GM12878 (cell line): ENCODE measurements around the gene TNKS2. TPM values are rescaled to one million over a fixed set of nuclear protein-coding genes. Genes with fewer than 3 reads are reported as not detected.

Experiments
- ATAC-seq: fragments of 200-7000 bp; cut with Tn5 transposase; 3 replicates; pipeline ENCODE4 v1.9.1; 2020; ENCODE audit warnings: mild to moderate bottlenecking, moderate library complexity
- BruUV-seq: library from RNA; stranded (reverse); fragments of 400-500 nt; replicated peaks from 2 replicates; lab custom pipeline; 2021; lab: Mats Ljungman, UMichigan
- CTCF ChIA-PET: fragments of 300-600 bp; sonication (Branson Sonifier 250); formaldehyde crosslinking; extraction: SDS; loops from one replicate; lab custom pipeline; 2021; ENCODE audit warnings: inconsistent platforms; lab: Yijun Ruan, JAX
- POLR2A ChIA-PET: fragments of 350-600 bp; formaldehyde crosslinking; extraction: SDS; loops from one replicate; lab custom pipeline; 2021; ENCODE audit warnings: inconsistent platforms; lab: Charles Lee
- RAD21 ChIA-PET: fragments of 300-600 bp; sonication (Branson Sonifier 250); formaldehyde crosslinking; loops from one replicate; lab custom pipeline; 2023; ENCODE audit warnings: antibody characterized with exemption; ENCODE audit not compliant: unreplicated experiment; lab: Charles Lee
- SMC1A ChIA-PET: fragments of 300-600 bp; sonication (Branson Sonifier 250); formaldehyde crosslinking; loops from one replicate; lab custom pipeline; 2023; ENCODE audit not compliant: unreplicated experiment, uncharacterized antibody; lab: Charles Lee
- DNase-seq: peaks from one replicate; pipeline ENCODE4 v3.0.0-alpha.2; 2011; ENCODE audit warnings: low read depth, low spot score
- FAIRE-seq: peaks from 3 replicates; lab custom pipeline; 2011; peaks lifted over from hg19 to GRCh38; lab: Jason Lieb, UNC
- H2AFZ ChIP-seq: 2 replicates; pipeline ENCODE4 v1.6.0; 2011; ENCODE audit warnings: low read depth, low read length, control low read depth; ENCODE audit not compliant: control insufficient read depth
- H3K27ac ChIP-seq: 2 replicates; pipeline ENCODE4 v1.5.1; 2011; ENCODE audit warnings: control low read depth; ENCODE audit not compliant: control insufficient read depth, insufficient read depth
- H3K27me3 ChIP-seq, 2 experiments: replicated peaks in 1 of 2; 2 replicates each; pipeline versions ENCODE4 v1.6.0 to v1.6.1; 2011; ENCODE audit warnings: low read length in 1 of 2; ENCODE audit not compliant: control insufficient read depth in 2 of 2, insufficient read depth in 2 of 2
- H3K36me3 ChIP-seq, 2 experiments: 2 replicates each; pipeline ENCODE4 v1.5.1; 2011; ENCODE audit warnings: low read length in 1 of 2; ENCODE audit not compliant: control insufficient read depth in 2 of 2, insufficient read depth in 2 of 2
- H3K4me1 ChIP-seq: 2 replicates; pipeline ENCODE4 v1.6.1; 2011; ENCODE audit warnings: mild to moderate bottlenecking, low read length, moderate library complexity, mixed read lengths; ENCODE audit not compliant: control insufficient read depth, insufficient read depth
- H3K4me2 ChIP-seq: 2 replicates; pipeline ENCODE4 v1.6.0; 2011; ENCODE audit warnings: control low read depth; ENCODE audit not compliant: control insufficient read depth, insufficient read depth
- H3K4me3 ChIP-seq: fragments of 200-600 bp; sonication (generic); 2 replicates; pipeline ENCODE4 v1.5.1; 2016
- H3K79me2 ChIP-seq: 2 replicates; pipeline ENCODE4 v1.6.0; 2011; ENCODE audit warnings: low read length; ENCODE audit not compliant: control insufficient read depth, insufficient read depth
- H3K9ac ChIP-seq: 2 replicates; pipeline ENCODE4 v1.8.0; 2011; ENCODE audit warnings: low read length, control low read depth, mixed read lengths; ENCODE audit not compliant: control insufficient read depth, insufficient read depth
- H3K9me3 ChIP-seq: replicated peaks from 3 replicates; pipeline ENCODE4 v1.5.1; 2011; ENCODE audit warnings: mild to moderate bottlenecking, low read length; ENCODE audit not compliant: control insufficient read depth, insufficient read depth
- H4K20me1 ChIP-seq: 2 replicates; pipeline ENCODE4 v1.6.0; 2011; ENCODE audit not compliant: control insufficient read depth, insufficient read depth
- CTCF ChIP-seq, 3 experiments: IDR thresholded peaks in 2 of 3; conservative IDR thresholded peaks in 1 of 3; 2 replicates each; pipeline ENCODE4 v1.5.1; 2011; ENCODE audit warnings: low read depth in 3 of 3, low read length in 3 of 3, mild to moderate bottlenecking in 3 of 3, control low read depth in 2 of 3, moderate library complexity in 2 of 3, inconsistent platforms in 1 of 3, mixed read lengths in 1 of 3; ENCODE audit not compliant: control insufficient read depth in 2 of 3, insufficient read depth in 1 of 3; ENCODE audit errors: extremely low read depth in 1 of 3
- JUNB ChIP-seq: IDR thresholded peaks from 2 replicates; pipeline ENCODE4 v1.6.1; 2016; ENCODE audit warnings: antibody characterized with exemption, mild to moderate bottlenecking
- RAD21 ChIP-seq: IDR thresholded peaks from 2 replicates; pipeline ENCODE4 v1.6.1; 2011; ENCODE audit warnings: mild to moderate bottlenecking, low read depth, low read length, moderate library complexity; ENCODE audit not compliant: insufficient read depth
- SMC3 ChIP-seq: IDR thresholded peaks from 2 replicates; pipeline ENCODE4 v1.6.1; 2011; ENCODE audit warnings: low read length, improper control_type of control experiment, borderline replicate concordance
- WGBS: methylation state at CpG from one replicate; pipeline ENCODE4 v1.1.6; 2016; ENCODE audit warnings: low lambda C conversion rate; ENCODE audit not compliant: insufficient replicate concordance, insufficient coverage; ENCODE audit errors: missing lambda C conversion rate; 5-methylcytosine and 5-hydroxymethylcytosine counted together
- in situ Hi-C: fragments of 300-500 bp; cut with MboI; formaldehyde crosslinking; loops from 9 replicates; pipeline ENCODE4 v1.14.3; 2018; ENCODE audit warnings: mixed read lengths
- intact Hi-C: fragments of 100-400 bp; cut with micrococcal nuclease; formaldehyde crosslinking; loops from one replicate; pipeline ENCODE4 v1.14.2; 2022; ENCODE audit not compliant: unreplicated experiment
- polyA plus RNA-seq, 11 experiments: library from polyadenylated mRNA; depleted of rRNA in 4 of 11; unstranded in 6 of 11; stranded (reverse) in 5 of 11; fragments of >200 nt; fragmentation: Nextera tagmentation in 4 of 11; fragmentation: Illumina TruSeq in 1 of 11; extraction: Ambion mirVana in 4 of 11; extraction: Trizol in 1 of 11; gene quantifications; 1 replicate in 1 of 11; 2 replicates in 10 of 11; pipeline versions ENCODE4 v1.2.1 to v1.2.3, GENCODE V29; 2011 to 2016; ENCODE audit warnings: inconsistent platforms in 2 of 11, missing spikeins in 2 of 11, low read depth in 1 of 11
- total RNA-seq, 4 experiments: library from RNA; depleted of rRNA in 3 of 4; stranded (reverse); fragments of >200 nt in 3 of 4; fragmentation: Illumina TruSeq in 1 of 4; extraction: Trizol in 1 of 4; gene quantifications; 2 replicates each; pipeline versions ENCODE4 v1.2.1 to v1.2.3, GENCODE V29; 2013 to 2021

TNKS2 gene
- total and polyA plus RNA-seq, 10 of the 15 experiments (the other 5 are each of a cell fraction or from before 2014, with no cell fraction given) = 2.9 to 24.2 (median 6.9) TPM

DNA sequence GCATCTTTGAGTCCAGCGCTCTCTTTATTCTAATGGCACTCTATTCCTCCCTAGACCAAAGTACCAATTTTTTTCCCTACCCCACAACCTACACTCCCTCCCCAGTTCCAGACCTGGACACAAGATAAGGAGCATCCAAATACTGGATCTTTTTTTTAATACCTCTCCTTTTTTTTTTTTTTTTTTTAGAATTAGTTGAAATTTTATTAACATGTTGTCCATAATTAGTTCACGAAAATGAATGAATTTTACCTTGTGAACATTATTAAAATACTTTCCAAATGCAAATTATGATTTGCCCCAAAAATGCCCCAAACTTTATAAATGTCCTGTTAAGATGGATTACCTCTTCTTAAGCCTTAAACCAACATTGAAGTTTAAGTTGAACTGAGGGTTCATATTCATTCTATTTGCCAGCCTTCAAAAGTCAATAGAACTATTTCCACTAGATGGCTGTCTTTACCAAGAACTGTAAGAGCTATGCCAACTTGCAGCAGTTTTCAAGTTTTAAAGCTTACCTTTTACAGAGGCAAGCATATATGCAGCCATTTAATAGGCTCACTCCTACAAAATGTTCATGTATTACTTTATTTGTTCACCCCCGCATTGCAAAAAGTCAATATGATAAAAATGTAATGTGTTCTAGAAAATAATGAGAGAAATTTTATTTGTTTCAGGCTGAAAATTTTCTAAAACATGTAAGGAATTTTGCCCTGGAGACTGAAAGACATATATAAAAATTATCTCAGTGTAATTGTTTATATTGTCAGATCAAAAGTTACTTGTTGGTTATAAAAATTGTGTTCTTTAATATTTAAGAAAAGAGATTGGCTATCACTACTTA, 39.7 kb upstream of the TNKS2 start:
- Histone ChIP-seq H3K79me2 (no peaks in the 10 kb centered on the region), H3K4me3 (no peak overlapping the region), H3K27me3 (no peaks in the 10 kb centered on the region), H4K20me1 (no peaks in the 10 kb centered on the region), H3K4me2 (no peak overlapping the region), H3K9ac (no peak overlapping the region), H3K27ac (no peak overlapping the region)
- ChIA-PET CTCF (interaction anchor here (0.6 to 3.8 kb wide), 14 partner anchors 10 to 678 kb away, joined by 3 to 45 read pairs (median 4); no protein-coding TSS in a partner anchor), POLR2A (interaction anchor here (0.6 kb wide), 1 partner anchor 470 kb away, joined by 3 read pairs; no protein-coding TSS in a partner anchor)
- no TSS peak for BruUV-seq
- in situ Hi-C loops = loop anchor here (5.0 kb wide), 1 partner anchor 149 kb away; the partner anchor contains the start of gene FGFBP3
- DNase-seq (peak; percentile 11), FAIRE-seq (no peak), ATAC-seq (peak; percentile 74)
- TF ChIP-seq SMC3 = peak; percentile 84
- TF ChIP-seq RAD21 = peak; percentile 90
- peak; percentile 36 to 63 (median 42); a peak in 5 of 6 replicates for TF ChIP-seq CTCF (IDR thresholded peaks at IDR 0.05 in 2 of 3, conservative IDR thresholded peaks at IDR 0.05 in 1 of 3; ENCODE audit: control insufficient read depth in 2 of 3, extremely low read depth in 1 of 3, insufficient read depth in 1 of 3, low read depth in 3 of 3, low read length in 3 of 3)
- no peak for TF ChIP-seq JUNB
- TF ChIP-seq, all 136 proteins: peak for 3
- Histone ChIP-seq H3K9me3 (no peaks in the 10 kb centered on the region), H2AFZ (no peak overlapping the region), H3K4me1 (no peaks in the 10 kb centered on the region), H3K36me3 (no peaks in the 10 kb centered on the region)
- whole genome bisulfite sequencing = 33% methylated on average over 3 of the region's 3 CpGs
- SMC1A ChIA-PET = interaction anchor here (0.6 to 4.0 kb wide), 11 partner anchors 9 to 367 kb away, joined by 3 to 26 read pairs (median 3); no protein-coding TSS in a partner anchor
- intact Hi-C loops = loop anchor here (1.0 kb wide), 1 partner anchor 154 kb away; no protein-coding TSS in a partner anchor
- RAD21 ChIA-PET = interaction anchor here (0.6 to 4.2 kb wide), 5 partner anchors 15 to 466 kb away, joined by 3 to 33 read pairs (median 7); no protein-coding TSS in a partner anchor
